NB4 (cell line): ENCODE measurements around the gene TADA2A.
A peak's percentile ranks its signal among the peaks of the same experiment; 100 is the strongest.

Experiments
- DNase-seq: peaks from one replicate; pipeline ENCODE4 v3.0.0; 2010; ENCODE audit warnings: low read depth
- H3K4me3 ChIP-seq: one replicate; pipeline ENCODE4 v1.5.1; 2011; ENCODE audit warnings: mild to moderate bottlenecking, low read depth, low read length, moderate library complexity
- MYC ChIP-seq: IDR thresholded peaks from 2 replicates; pipeline ENCODE4 v1.6.1; 2011; ENCODE audit warnings: low read depth, low read length
- POLR2A ChIP-seq: IDR thresholded peaks from 2 replicates; pipeline ENCODE4 v1.6.1; 2011; ENCODE audit warnings: mild to moderate bottlenecking; ENCODE audit not compliant: insufficient read length; ENCODE audit errors: extremely low read depth
- TF ChIP-seq, protein P1 (sequence below): IDR thresholded peaks from 2 replicates; pipeline ENCODE4 v1.6.1; 2011; ENCODE audit warnings: low read depth, low read length
- TF ChIP-seq, protein P2 (sequence below): IDR thresholded peaks from one replicate; pipeline ENCODE4 v1.5.1; 2012; ENCODE audit warnings: low read depth, low read length

Gene TADA2A

DNA sequence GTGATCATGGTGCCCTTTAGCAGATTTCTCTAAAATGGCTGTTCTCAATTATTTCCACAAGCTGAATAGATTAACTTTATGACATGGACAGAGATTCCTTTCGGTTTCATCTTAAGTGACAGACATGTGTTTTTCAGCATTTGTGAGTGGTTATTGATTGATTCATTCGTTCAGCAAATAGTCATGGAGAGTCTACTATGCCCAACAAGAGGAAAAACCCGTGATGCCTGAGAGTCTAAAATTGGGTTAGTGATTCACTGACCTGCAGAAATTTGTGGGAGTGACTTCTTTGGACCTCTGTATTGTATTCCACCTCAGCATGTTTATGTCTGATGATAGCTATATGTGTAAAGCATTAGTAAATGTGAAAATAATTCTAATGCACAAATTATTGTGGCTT is 55.0 kb downstream of the TADA2A start:
- TF ChIP-seq MYC (no peak), POLR2A (no peak)
- TF ChIP-seq, protein P1, sequence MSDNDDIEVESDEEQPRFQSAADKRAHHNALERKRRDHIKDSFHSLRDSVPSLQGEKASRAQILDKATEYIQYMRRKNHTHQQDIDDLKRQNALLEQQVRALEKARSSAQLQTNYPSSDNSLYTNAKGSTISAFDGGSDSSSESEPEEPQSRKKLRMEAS = no peak
- TF ChIP-seq, protein P2, sequence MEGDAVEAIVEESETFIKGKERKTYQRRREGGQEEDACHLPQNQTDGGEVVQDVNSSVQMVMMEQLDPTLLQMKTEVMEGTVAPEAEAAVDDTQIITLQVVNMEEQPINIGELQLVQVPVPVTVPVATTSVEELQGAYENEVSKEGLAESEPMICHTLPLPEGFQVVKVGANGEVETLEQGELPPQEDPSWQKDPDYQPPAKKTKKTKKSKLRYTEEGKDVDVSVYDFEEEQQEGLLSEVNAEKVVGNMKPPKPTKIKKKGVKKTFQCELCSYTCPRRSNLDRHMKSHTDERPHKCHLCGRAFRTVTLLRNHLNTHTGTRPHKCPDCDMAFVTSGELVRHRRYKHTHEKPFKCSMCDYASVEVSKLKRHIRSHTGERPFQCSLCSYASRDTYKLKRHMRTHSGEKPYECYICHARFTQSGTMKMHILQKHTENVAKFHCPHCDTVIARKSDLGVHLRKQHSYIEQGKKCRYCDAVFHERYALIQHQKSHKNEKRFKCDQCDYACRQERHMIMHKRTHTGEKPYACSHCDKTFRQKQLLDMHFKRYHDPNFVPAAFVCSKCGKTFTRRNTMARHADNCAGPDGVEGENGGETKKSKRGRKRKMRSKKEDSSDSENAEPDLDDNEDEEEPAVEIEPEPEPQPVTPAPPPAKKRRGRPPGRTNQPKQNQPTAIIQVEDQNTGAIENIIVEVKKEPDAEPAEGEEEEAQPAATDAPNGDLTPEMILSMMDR = no peak
- H3K4me3 ChIP-seq = no peak overlapping the region
- DNase-seq = no peak

DNA sequence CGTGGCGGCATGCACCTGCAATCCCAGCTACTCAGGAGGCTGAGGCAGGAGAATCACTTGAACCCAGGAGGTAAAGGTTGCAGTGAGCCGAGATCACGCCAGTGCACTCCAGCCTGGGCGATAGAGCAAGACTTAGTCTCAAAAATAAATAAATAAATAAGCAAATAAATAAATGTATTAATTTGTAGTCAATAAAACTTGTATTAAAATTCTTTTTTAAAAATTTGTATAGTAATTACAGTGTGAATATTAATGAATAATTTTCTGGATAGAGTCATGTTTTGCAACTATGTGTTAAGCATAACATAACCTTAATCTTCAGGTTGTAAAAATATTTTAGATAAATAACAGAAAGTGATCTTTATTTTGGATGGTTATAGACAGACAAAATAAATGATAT is 55.8 kb downstream of the TADA2A start:
- no peak overlapping the region for H3K4me3 ChIP-seq
- TF ChIP-seq POLR2A (no peak), MYC (no peak)
- TF ChIP-seq, protein P1 = no peak
- TF ChIP-seq, protein P2 = no peak
- DNase-seq = no peak

DNA sequence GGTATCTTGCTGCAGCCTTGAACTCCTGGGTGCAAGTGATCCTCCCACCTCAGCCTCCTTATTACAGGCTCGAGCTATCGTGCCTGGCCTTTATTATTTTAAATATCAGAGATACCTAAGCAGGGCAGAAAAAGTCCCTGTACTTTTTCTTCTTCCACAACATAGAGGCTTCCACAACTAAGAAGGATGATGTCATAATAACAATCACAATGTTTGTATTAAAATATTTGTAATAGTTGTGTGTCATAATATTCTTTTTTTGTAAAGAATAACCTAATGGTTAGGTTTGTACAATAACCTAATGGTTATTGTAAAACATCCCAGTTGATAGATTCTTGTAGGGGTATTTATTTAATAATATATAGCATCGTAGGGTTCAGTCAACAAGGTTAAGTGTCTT is 56.4 kb downstream of the TADA2A start:
- DNase-seq = no peak
- H3K4me3 ChIP-seq = no peak overlapping the region
- no peak for TF ChIP-seq MYC
- TF ChIP-seq POLR2A = no peak

DNA sequence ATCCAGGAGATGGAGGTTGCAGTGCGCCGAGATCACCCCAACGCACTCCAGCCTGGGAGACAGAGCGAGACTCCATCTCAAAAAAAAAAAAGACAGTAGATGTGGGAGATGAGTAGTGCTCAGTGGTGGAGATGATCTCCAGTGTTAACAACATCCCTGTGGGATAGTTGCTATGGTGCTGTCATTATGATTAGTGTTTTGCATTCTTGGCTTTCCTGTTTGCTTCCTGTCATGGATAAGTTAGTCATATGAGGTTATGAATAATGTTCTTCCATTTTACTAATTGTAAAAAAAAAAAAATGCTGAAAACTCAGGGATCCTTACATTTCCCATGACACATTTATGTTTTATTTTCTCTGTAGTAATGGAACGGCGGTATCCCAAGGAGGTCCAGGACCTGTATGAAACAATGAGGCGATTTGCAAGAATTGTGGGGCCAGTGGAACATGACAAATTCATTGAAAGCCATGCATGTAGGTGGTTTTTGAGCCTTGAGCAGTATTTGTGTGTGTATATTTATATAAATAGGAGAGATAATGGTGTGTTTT is 58.5 kb downstream of the TADA2A start:
- no peak for DNase-seq
- TF ChIP-seq, protein P1 = no peak
- TF ChIP-seq, protein P2 = no peak
- TF ChIP-seq MYC (no peak), POLR2A (no peak)
- H3K4me3 ChIP-seq = no peak overlapping the region

DNA sequence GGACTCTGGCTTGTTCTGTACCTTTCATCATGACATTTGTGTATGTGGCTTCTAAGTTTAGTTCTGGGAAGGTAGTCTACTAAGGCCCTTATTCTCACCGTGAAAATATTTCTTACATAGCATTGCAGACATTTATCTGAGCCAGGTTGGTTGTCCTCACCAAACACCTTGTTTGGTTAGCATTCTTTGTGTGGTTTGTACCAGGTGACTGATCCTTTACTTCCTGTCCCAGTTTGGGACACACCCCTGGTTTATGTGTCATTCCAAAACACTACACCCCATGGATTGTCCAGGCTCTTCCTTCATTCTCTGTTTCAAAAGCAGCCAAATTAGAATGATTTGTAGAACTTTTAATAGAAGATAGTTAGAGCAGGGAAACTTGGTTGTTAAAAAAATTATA is 59.8 kb downstream of the TADA2A start:
- no peak for DNase-seq
- no peak for TF ChIP-seq MYC
- TF ChIP-seq, protein P1 = no peak
- H3K4me3 ChIP-seq = no peak overlapping the region

DNA sequence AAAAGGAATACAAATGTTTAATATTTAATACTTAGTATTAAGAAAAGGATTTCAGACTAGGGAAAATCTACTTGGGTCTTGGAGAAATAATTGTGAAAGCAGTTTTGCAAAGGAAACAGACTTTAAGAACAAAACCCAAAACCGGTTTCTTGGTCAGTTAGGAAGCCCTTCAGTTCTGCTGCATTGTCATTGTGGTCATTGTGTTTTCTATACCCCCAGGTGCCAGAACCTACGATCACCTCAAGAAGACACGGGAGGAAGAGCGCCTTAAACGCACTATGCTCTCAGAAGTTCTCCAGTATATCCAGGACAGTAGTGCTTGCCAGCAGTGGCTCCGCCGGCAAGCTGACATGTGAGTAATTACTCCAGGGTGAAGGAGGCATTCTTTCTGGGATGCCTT is 63.5 kb downstream of the TADA2A start:
- H3K4me3 ChIP-seq = no peak overlapping the region
- no peak for TF ChIP-seq POLR2A
- TF ChIP-seq MYC = no peak
- TF ChIP-seq, protein P2 = no peak
- TF ChIP-seq, protein P1 = no peak
- no peak for DNase-seq

DNA sequence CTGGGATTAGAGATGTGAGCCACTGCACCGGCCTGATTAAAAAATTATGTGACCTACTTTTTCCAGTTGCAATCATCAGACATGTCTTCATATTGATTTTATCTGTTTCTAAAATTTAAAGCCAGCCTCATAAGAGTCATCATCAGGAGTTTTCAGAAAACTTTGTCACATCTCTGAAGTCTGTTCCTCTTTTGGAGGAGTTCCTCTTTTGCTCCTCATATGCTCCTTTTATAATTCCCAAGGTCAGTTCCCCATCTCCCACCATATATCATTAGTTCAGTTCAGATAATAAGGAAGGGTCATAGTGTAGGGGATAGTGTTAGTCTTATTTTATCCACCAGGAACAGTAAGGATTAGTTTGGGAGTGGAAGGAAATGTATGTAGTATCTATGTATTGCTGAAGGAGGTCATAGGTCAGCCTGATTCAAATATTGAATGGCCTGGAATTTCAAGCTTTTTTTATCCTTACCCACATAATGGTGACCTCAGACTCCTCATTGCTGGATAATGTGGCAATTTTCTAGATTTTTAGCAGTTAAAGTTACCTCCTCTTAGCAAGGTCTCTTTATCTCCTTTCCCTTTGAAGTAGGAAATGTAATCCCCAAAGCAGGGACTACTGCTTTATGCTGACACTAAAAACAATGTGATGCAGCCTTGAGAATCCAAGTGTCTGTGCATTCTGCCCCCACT is 69.2 kb downstream of the TADA2A start:
- H3K4me3 ChIP-seq = no peak overlapping the region
- DNase-seq = peak; percentile 43
- TF ChIP-seq, protein P2 = no peak
- TF ChIP-seq POLR2A = no peak
- no peak for TF ChIP-seq MYC
- TF ChIP-seq, protein P1 = no peak
